CD4-positive, alpha-beta memory T cell (primary cell): ENCODE data around the gene DIRAS3. TPM values are rescaled to one million over a fixed set of nuclear protein-coding genes. Genes with fewer than 3 reads are reported as not detected.

ENCODE experiments used
- CTCF ChIA-PET: fragments of 350-600 bp; sonication (Branson Sonifier 250); formaldehyde crosslinking; loops from one replicate; lab custom pipeline; 2021; ENCODE audit warnings: inconsistent platforms; ENCODE audit not compliant: partially characterized antibody; lab: Charles Lee
- POLR2A ChIA-PET: fragments of 350-600 bp; sonication (Branson Sonifier 250); formaldehyde crosslinking; loops from one replicate; lab custom pipeline; 2021; ENCODE audit not compliant: partially characterized antibody; lab: Charles Lee
- DNase-seq, 5 donors: peaks; one replicate each; pipeline versions ENCODE4 v3.0.0 to v3.0.0-alpha.2; 2020 to 2022; ENCODE audit warnings: mixed read lengths in 1 of 5
- H3K27ac ChIP-seq: one replicate; pipeline ENCODE4 v1.7.0; 2013; ENCODE audit warnings: low read depth, low read length
- H3K27me3 ChIP-seq: 2 replicates; pipeline ENCODE4 v1.7.0; 2013; ENCODE audit warnings: mild to moderate bottlenecking, low read length, moderate library complexity; ENCODE audit not compliant: insufficient read depth
- H3K36me3 ChIP-seq: 2 replicates; pipeline ENCODE4 v1.7.0; 2013; ENCODE audit warnings: mild to moderate bottlenecking, low read length, moderate library complexity; ENCODE audit not compliant: insufficient read depth
- H3K4me1 ChIP-seq: 2 replicates; pipeline ENCODE4 v1.7.0; 2013; ENCODE audit warnings: mild to moderate bottlenecking, low read length, moderate library complexity; ENCODE audit not compliant: insufficient read depth
- H3K4me3 ChIP-seq, 2 donors: one replicate each; pipeline ENCODE4 v1.7.0; 2013; ENCODE audit warnings: low read length in 2 of 2, mild to moderate bottlenecking in 1 of 2
- H3K9me3 ChIP-seq, 2 donors: one replicate each; pipeline ENCODE4 v1.7.0; 2013; ENCODE audit warnings: low read length in 2 of 2, control low read depth in 1 of 2; ENCODE audit not compliant: control insufficient read depth in 1 of 2
- H3K27ac Mint-ChIP-seq, 7 donors: one replicate each; pipeline ENCODE4 v1.8.0; 2020 to 2021; ENCODE audit warnings: mixed read lengths in 7 of 7, mild to moderate bottlenecking in 6 of 7, inconsistent platforms in 3 of 7, moderate library complexity in 3 of 7
- H3K27me3 Mint-ChIP-seq, 2 donors: one replicate each; pipeline ENCODE4 v1.8.0; 2020 to 2021; ENCODE audit warnings: mixed read lengths in 2 of 2
- H3K36me3 Mint-ChIP-seq, 2 donors: one replicate each; pipeline ENCODE4 v1.8.0; 2020 to 2021; ENCODE audit warnings: mixed read lengths in 2 of 2, inconsistent platforms in 1 of 2, mild to moderate bottlenecking in 1 of 2
- H3K4me1 Mint-ChIP-seq, 4 donors: one replicate each; pipeline ENCODE4 v1.8.0; 2020 to 2021; ENCODE audit warnings: mixed read lengths in 4 of 4, mild to moderate bottlenecking in 1 of 4
- H3K4me3 Mint-ChIP-seq, 8 donors: one replicate each; pipeline ENCODE4 v1.8.0; 2020 to 2021; ENCODE audit warnings: mixed read lengths in 8 of 8, mild to moderate bottlenecking in 7 of 8, moderate library complexity in 6 of 8, inconsistent platforms in 3 of 8
- H3K9me3 Mint-ChIP-seq, 8 donors: one replicate each; pipeline ENCODE4 v1.8.0; 2020 to 2021; ENCODE audit warnings: mixed read lengths in 8 of 8, mild to moderate bottlenecking in 5 of 8, inconsistent platforms in 3 of 8, moderate library complexity in 1 of 8
- intact Hi-C: fragments of 100-400 bp; cut with micrococcal nuclease; formaldehyde crosslinking; loops from one replicate; pipeline ENCODE4 v1.15.1; 2023
- polyA plus RNA-seq, 2 donors: library from polyadenylated mRNA; unstranded; fragments of 300-500 nt; fragmentation: Illumina TruSeq; gene quantifications; one replicate each; pipeline ENCODE4 v1.2.3, GENCODE V29; 2021
- total RNA-seq, 2 experiments: library from RNA; stranded (reverse); gene quantifications; one replicate each; pipeline ENCODE4 v1.2.3, GENCODE V29; 2021

The DIRAS3 gene
- total and polyA plus RNA-seq, 4 experiments from 2014 or later, result not detected

DNA sequence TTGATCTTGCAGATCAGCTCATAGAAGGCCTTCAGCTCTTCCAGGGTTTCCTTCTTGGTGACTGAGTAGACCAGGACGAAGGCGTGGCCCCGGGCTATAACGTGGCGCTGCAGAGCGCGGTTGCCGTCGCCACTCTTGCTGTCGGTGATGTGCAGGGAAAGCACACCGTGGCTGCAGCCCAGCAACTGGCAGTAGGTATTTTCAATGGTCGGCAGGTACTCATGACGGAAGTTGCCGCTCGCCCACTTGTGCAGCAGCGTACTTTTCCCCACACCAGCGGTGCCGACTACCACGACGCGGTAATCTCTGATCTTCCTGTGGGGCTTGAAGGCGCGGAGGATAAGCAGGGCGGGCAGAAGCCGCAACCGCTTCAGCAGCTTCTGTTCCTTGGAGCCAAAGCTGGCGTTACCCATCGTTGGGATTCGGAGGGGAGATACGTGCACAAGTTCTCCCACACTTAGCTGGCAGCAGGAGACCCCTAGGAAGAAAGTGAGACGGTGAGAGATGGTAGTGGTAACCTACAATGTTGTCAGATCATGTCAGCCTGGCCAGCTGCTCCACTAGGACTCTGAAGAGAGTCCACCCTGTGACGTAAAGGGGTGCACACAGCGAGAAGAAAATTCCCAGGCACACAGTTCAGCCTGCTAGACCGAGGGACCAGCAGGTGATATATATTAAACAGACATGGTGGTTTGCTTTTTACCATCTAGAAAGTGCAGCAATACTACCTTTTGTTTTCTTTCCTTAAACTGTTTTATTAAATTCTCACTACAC, 3.4 kb downstream of the DIRAS3 start:
- Histone ChIP-seq H3K4me3 (no peak overlapping the region), H3K9me3 (no peaks in the 10 kb centered on the region), H3K27me3 (no peaks in the 10 kb centered on the region), H3K27ac (no peak overlapping the region), H3K36me3 (no peaks in the 10 kb centered on the region), H3K4me1 (no peaks in the 10 kb centered on the region)
- H3K27ac Mint-ChIP-seq, result no peak overlapping the region
- H3K9me3 Mint-ChIP-seq, result peaks cover 0 to 3% (median under 1%) of the 10 kb centered on the region in 8 donors
- peaks cover 7 to 10% of the 10 kb centered on the region in 2 donors for H3K27me3 Mint-ChIP-seq
- POLR2A ChIA-PET, result no interaction called here
- H3K36me3 Mint-ChIP-seq, result no peaks in the 10 kb centered on the region
- peak overlapping the region in 3 of 8 donors; percentile 19 to 63 (median 20) for H3K4me3 Mint-ChIP-seq
- peaks cover 0 to 11% (median 1%) of the 10 kb centered on the region in 4 donors for H3K4me1 Mint-ChIP-seq
- no peak for DNase-seq
- intact Hi-C loops, result no loop called here
- CTCF ChIA-PET, result no interaction called here

DNA sequence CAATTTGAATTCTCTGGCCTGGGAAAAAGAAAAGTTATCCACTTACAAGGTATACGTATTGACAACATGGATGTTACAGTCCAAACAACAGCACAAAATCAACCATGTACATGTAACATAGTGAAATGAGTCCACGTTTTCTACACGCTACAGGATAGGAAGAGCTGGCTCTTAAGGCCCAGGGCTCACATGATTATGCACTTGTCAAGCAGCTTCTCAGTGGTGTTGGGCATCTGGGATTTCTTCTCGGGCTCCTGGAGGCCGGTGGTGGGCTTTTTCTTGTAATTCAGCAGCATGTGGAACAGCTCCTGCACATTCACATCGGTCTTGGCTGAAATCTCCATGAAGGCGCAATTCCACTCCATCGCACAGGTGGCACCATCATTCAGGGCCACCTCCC, 4.0 kb downstream of the DIRAS3 start:
- Mint-ChIP-seq H3K27ac (no peak overlapping the region), H3K4me1 (peaks cover 0 to 11% (median 1%) of the 10 kb centered on the region in 4 donors), H3K36me3 (no peaks in the 10 kb centered on the region), H3K9me3 (peaks cover 0 to 6% (median 2%) of the 10 kb centered on the region in 8 donors), H3K27me3 (peaks cover 7 to 10% of the 10 kb centered on the region in 2 donors), H3K4me3 (no peak overlapping the region)
- intact Hi-C loops, result no loop called here
- H3K27me3 ChIP-seq, result no peaks in the 10 kb centered on the region
- ChIA-PET CTCF (no interaction called here), POLR2A (no interaction called here)
- no peak overlapping the region for H3K27ac ChIP-seq
- no peaks in the 10 kb centered on the region for H3K9me3 ChIP-seq
- H3K4me1 ChIP-seq, result no peaks in the 10 kb centered on the region
- no peak overlapping the region for H3K4me3 ChIP-seq
- no peaks in the 10 kb centered on the region for H3K36me3 ChIP-seq
- no peak for DNase-seq

DNA sequence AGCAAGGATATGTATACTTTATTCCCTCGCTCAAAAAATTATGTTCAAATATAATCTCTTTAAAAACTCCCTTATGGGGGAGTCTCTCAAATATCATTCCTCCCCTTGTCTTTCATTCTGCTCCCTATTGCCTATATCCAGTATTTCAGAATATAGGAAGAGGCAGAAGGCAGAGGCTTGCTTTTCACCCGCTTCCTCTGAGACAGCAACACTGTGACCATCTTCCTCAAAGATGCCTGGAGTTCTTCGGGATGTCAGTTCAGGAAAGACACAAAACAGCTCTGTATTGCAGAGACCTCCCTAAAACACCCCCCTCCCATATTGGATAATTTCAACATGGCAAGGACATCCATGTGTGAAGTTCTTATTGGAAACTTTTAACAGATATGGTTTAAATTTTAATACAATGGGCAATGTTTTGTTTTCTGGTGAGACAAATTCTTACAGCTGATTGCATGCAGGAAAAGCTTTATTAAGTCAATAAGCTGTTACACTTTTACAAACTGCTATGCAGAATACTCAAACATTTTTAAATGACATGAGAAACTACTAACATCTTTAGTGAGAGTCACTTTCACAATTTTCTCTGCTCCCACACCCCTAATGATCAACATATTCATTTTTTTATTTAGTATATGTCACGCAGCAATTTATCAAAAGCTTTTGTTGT, 4.8 kb downstream of the DIRAS3 start:
- no peaks in the 10 kb centered on the region for H3K27me3 ChIP-seq
- Mint-ChIP-seq H3K27ac (no peak overlapping the region), H3K36me3 (no peaks in the 10 kb centered on the region), H3K9me3 (peaks cover 0 to 7% (median 2%) of the 10 kb centered on the region in 8 donors), H3K4me1 (peaks cover 0 to 11% (median 1%) of the 10 kb centered on the region in 4 donors), H3K4me3 (no peak overlapping the region), H3K27me3 (peaks cover 7 to 10% of the 10 kb centered on the region in 2 donors)
- ChIA-PET POLR2A (no interaction called here), CTCF (no interaction called here)
- H3K27ac ChIP-seq, result no peak overlapping the region
- no peak for DNase-seq
- H3K4me3 ChIP-seq, result no peak overlapping the region
- H3K4me1 ChIP-seq, result no peaks in the 10 kb centered on the region
- intact Hi-C loops, result no loop called here
- no peaks in the 10 kb centered on the region for H3K36me3 ChIP-seq
- no peaks in the 10 kb centered on the region for H3K9me3 ChIP-seq

DNA sequence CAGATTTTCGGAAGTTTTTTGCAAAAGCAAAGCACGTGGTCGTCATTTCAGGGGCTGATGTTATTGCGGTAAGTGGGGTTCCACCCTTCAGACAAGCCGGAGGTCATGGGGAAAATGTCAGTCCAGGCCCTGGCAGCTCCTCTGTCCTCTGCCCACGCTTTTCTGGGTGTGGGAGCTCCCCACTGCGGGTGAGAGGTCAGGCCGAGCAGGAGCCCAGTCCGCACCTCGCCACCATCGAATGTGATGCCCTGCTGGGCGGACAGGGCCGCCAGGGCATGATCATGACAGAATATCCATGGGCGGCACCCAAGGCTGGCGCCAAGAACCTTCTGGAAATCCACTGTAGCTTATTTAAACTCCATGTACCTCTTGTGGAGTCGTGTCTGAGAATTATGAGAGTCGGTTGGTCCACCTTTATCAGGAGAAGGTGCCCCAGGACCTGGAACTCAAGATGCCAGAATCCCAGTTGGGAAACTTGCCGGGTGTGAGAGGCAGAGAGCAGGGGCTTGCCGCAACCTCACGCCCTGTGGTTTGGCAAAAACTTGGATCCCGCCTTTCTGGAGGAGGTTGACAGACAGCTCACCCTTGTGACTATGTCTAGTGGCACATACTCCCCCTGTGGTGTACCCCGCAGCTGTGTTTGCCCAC, 6.9 kb downstream of the DIRAS3 start:
- peaks cover 6 to 7% of the 10 kb centered on the region in 2 donors for H3K27me3 Mint-ChIP-seq
- H3K4me1 Mint-ChIP-seq, result peaks cover 0 to 6% (median 0%) of the 10 kb centered on the region in 4 donors
- intact Hi-C loops, result no loop called here
- no peaks in the 10 kb centered on the region for H3K36me3 Mint-ChIP-seq
- no peak overlapping the region for H3K4me3 Mint-ChIP-seq
- Histone ChIP-seq H3K27ac (no peak overlapping the region), H3K36me3 (no peaks in the 10 kb centered on the region), H3K4me1 (no peaks in the 10 kb centered on the region), H3K9me3 (no peaks in the 10 kb centered on the region), H3K27me3 (no peaks in the 10 kb centered on the region), H3K4me3 (no peak overlapping the region)
- H3K9me3 Mint-ChIP-seq, result peaks cover 0 to 8% (median 2%) of the 10 kb centered on the region in 8 donors
- no peak for DNase-seq
- ChIA-PET POLR2A (no interaction called here), CTCF (no interaction called here)
- H3K27ac Mint-ChIP-seq, result no peak overlapping the region

DNA sequence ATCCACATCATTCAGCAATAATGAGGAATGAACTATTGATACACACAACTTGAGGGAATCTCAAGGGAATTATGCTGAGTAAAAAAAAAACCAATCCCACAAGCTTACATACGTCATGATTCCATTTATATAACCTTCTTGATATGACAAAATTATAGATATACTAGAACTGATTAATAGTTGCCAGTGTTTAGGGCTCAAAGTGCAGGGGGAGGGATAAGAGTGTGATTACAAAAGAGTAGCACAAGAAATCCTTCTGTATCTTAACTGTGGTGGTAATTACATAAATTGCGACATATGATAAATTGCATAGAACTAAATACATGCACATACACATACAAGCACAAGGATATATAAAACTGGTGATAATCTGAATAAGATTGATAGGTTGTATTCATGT, 13.5 kb downstream of the DIRAS3 start:
- Mint-ChIP-seq H3K4me1 (no peaks in the 10 kb centered on the region), H3K4me3 (no peak overlapping the region), H3K27ac (no peak overlapping the region), H3K36me3 (no peaks in the 10 kb centered on the region), H3K27me3 (peaks cover 0 to 1% of the 10 kb centered on the region in 2 donors), H3K9me3 (peaks cover 5 to 14% (median 7%) of the 10 kb centered on the region in 8 donors)
- no peaks in the 10 kb centered on the region for H3K36me3 ChIP-seq
- ChIA-PET POLR2A (no interaction called here), CTCF (no interaction called here)
- intact Hi-C loops, result no loop called here
- no peaks in the 10 kb centered on the region for H3K9me3 ChIP-seq
- H3K27me3 ChIP-seq, result no peaks in the 10 kb centered on the region
- no peak overlapping the region for H3K27ac ChIP-seq
- no peak overlapping the region for H3K4me3 ChIP-seq
- H3K4me1 ChIP-seq, result no peaks in the 10 kb centered on the region
- DNase-seq, result no peak

DNA sequence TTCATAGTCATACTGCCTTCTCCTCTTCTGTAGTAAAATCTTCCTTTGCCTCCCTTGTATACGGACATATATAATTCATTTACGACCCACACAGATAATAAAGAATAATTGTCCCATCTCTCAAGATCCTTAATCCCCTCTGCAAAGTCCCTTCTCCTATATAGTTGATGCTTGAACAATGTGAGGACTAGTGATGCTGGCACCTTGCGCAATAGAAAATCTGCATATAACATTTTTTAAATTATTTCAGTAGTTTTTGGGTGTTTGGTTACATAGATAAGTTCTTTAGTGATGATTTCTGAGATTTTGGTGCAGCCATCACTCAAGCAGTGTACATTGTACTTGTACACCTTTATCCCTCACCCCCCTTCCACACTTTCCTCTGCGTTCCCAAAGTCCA, 21.0 kb downstream of the DIRAS3 start:
- H3K4me3 Mint-ChIP-seq, result no peak overlapping the region
- no peak overlapping the region for H3K27ac Mint-ChIP-seq
- DNase-seq, result no peak
- peaks cover 0 to 4% (median 2%) of the 10 kb centered on the region in 4 donors for H3K4me1 Mint-ChIP-seq
- no peaks in the 10 kb centered on the region for H3K9me3 ChIP-seq
- POLR2A ChIA-PET, result no interaction called here
- CTCF ChIA-PET, result no interaction called here
- H3K4me1 ChIP-seq, result no peaks in the 10 kb centered on the region
- no peak overlapping the region for H3K4me3 ChIP-seq
- intact Hi-C loops, result no loop called here
- no peak overlapping the region for H3K27ac ChIP-seq
- no peaks in the 10 kb centered on the region for H3K36me3 Mint-ChIP-seq
- no peaks in the 10 kb centered on the region for H3K27me3 Mint-ChIP-seq
- no peaks in the 10 kb centered on the region for H3K27me3 ChIP-seq
- H3K9me3 Mint-ChIP-seq, result peaks cover 0 to 4% (median 0%) of the 10 kb centered on the region in 8 donors
- no peaks in the 10 kb centered on the region for H3K36me3 ChIP-seq

DNA sequence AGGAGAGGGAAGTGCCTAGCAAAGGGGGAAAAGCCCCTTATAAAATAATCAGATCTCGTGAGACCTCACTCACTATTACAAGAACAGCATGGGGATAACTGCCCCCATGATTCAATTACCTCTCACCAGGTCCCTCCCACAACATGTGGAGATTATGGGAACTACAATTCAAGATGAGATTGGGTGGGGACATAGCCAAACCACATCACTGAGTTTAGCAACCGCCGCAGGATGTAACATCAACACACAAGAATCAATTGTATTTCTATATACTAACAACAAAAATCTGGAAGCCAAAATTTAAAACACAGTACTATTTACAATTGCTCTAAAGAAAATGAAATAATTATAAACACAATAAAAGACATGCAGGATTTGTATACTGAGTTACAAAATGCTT, 21.9 kb downstream of the DIRAS3 start:
- POLR2A ChIA-PET, result no interaction called here
- DNase-seq, result no peak
- Mint-ChIP-seq H3K4me3 (no peak overlapping the region), H3K27ac (no peak overlapping the region), H3K9me3 (peaks cover 0 to 4% (median 0%) of the 10 kb centered on the region in 8 donors), H3K27me3 (no peaks in the 10 kb centered on the region), H3K4me1 (peaks cover 0 to 4% (median 2%) of the 10 kb centered on the region in 4 donors), H3K36me3 (no peaks in the 10 kb centered on the region)
- Histone ChIP-seq H3K27ac (no peak overlapping the region), H3K27me3 (no peaks in the 10 kb centered on the region), H3K4me1 (no peaks in the 10 kb centered on the region), H3K9me3 (no peaks in the 10 kb centered on the region), H3K4me3 (no peak overlapping the region), H3K36me3 (no peaks in the 10 kb centered on the region)
- intact Hi-C loops, result no loop called here
- CTCF ChIA-PET, result no interaction called here
